HG03159 (cell line): Measurements from ENCODE around the gene ATP4B.

Experiments used
- ATAC-seq: cut with Tn5 transposase; IDR thresholded peaks from one replicate; pipeline ENCODE4 v1.9.1; 2021; ENCODE audit warnings: mild to moderate bottlenecking, moderate library complexity; ENCODE audit not compliant: unreplicated experiment

The ATP4B gene

GRCh38 chr13:113608967-113609533 lies 48.9 kb downstream of the ATP4B start:
- no peak for ATAC-seq

- ATAC-seq = no peak
These were observed 49.9 kb downstream of the ATP4B start for GRCh38 chr13:113607889-113608635.

GRCh38 chr13:113607056-113607888 lies 50.7 kb downstream of the ATP4B start:
- no peak for ATAC-seq

GRCh38 chr13:113605866-113606438 lies 52.0 kb downstream of the ATP4B start:
- ATAC-seq = no peak

- no peak for ATAC-seq
These were observed 52.5 kb downstream of the ATP4B start for GRCh38 chr13:113605461-113605860.

- ATAC-seq = no peak
These were observed 53.8 kb downstream of the ATP4B start for GRCh38 chr13:113604186-113604585.

GRCh38 chr13:113603116-113603710 lies 54.8 kb downstream of the ATP4B start:
- no peak for ATAC-seq

- no peak for ATAC-seq
These were observed 55.6 kb downstream of the ATP4B start for GRCh38 chr13:113602291-113602988.

GRCh38 chr13:113601166-113602070 lies 56.6 kb downstream of the ATP4B start:
- no peak for ATAC-seq

- no peak for ATAC-seq
These were observed 58.6 kb downstream of the ATP4B start for GRCh38 chr13:113599391-113599790.
